Suprapubic skin (tissue), 3 donors: ENCODE results near the gene STPG4.

ENCODE experiments used
- CTCF ChIP-seq, 2 donors: fragments of 200-600 bp in 1 of 2; fragments of 450-650 bp in 1 of 2; sonication (generic) in 1 of 2; IDR thresholded peaks; one replicate each; pipeline ENCODE4 v1.5.1; 2016 to 2019; ENCODE audit warnings: antibody characterized with exemption in 2 of 2, mild to moderate bottlenecking in 1 of 2, moderate library complexity in 1 of 2
- EP300 ChIP-seq: sonication (generic); formaldehyde crosslinking; IDR thresholded peaks from one replicate; pipeline ENCODE4 v1.6.1; 2017; ENCODE audit warnings: antibody characterized with exemption
- POLR2A ChIP-seq, 2 donors: fragments of 450-650 bp; IDR thresholded peaks; one replicate each; pipeline ENCODE4 v1.6.1; 2017; ENCODE audit warnings: antibody characterized with exemption in 2 of 2, mild to moderate bottlenecking in 2 of 2, moderate library complexity in 2 of 2

GRCh38 chr2:47050021-47050760 lies 104.9 kb downstream of the STPG4 start:
- TF ChIP-seq POLR2A (IDR thresholded peaks at IDR 0.05) (no peak), EP300 (no peak), CTCF (IDR thresholded peaks at IDR 0.05) (no peak)
